Peyer's patch (tissue), 4 donors: Measurements from ENCODE around the gene INTS6L.
"Not testable (repeated sequence)": the region's sequence is repeated elsewhere in the genome, so short reads cannot be mapped to it uniquely, and the experiment has no call there.

Source experiments
- CTCF ChIP-seq, 6 experiments: fragments of 450-650 bp in 4 of 6; fragments of 200-600 bp in 2 of 6; sonication (generic) in 1 of 6; IDR thresholded peaks; one replicate each; pipeline ENCODE4 v1.5.1; 2017 to 2019; ENCODE audit warnings: antibody characterized with exemption in 6 of 6, mild to moderate bottlenecking in 3 of 6, moderate library complexity in 1 of 6
- POLR2A ChIP-seq, 2 donors: fragments of 450-650 bp; IDR thresholded peaks; one replicate each; pipeline ENCODE4 v1.5.1; 2017; ENCODE audit warnings: antibody characterized with exemption in 2 of 2, mild to moderate bottlenecking in 2 of 2, moderate library complexity in 2 of 2

- TF ChIP-seq POLR2A, CTCF (IDR thresholded peaks at IDR 0.05): not testable (repeated sequence)
Measured at GRCh38 chrX:135624408-135625204, 104.1 kb downstream of the INTS6L start.
